Measurements from ENCODE around the gene TJP3.

- TF ChIP-seq CTCF (IDR thresholded peaks at IDR 0.05): no peak
- no peak for TF ChIP-seq EZH2 (IDR thresholded peaks at IDR 0.05)
Observed at GRCh38 chr19:3696660-3696995, 11.6 kb upstream of the TJP3 start.

Measured in neural progenitor cell (in vitro differentiated cells).